ENCODE measurements around the gene NFE2L3.

NFE2L3 gene

DNA sequence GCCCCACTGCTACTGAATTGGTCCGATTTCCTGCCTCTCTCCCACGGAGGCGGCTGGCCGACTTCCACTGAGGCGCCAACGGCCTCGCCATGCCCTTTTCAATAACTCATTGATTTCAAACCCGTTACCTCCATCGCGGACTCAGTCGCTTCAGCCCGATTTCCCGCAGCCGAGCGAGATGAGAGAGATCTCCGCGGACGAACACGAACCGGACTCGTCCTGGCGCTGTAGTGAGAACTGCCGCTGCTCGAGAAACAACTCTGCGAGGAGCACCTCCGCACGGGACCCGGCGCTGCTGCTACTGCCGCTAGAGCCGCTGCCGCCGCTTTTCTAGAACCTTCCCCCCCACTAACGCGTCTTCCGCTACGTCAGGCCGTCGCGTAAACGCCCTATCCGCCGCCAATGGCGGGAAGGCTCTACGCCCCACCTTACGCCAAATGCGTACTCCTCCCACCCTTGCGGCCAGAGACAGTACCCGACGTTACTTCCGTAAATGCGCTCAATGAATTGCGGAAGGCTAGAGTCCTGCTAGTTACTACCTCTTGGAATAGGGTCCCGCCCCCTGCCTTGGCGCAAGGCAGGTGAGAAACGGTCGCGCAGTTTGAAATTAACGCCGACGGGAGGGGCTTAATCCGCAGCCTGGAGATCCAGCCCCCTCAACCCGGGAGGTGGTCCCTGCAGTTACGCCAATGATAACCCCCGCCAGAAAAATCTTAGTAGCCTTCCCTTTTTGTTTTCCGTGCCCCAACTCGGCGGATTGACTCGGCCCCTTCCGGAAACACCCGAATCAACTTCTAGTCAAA is 48.6 kb downstream of the NFE2L3 start, which contains the start of gene HNRNPA2B1:
Gene HNRNPA2B1 (minus strand): TSS at position 303 of the 803 bp plus-strand sequence. CDS start 169 bp downstream, at position 134.
- DNase-seq, result peak; percentile 99

DNA sequence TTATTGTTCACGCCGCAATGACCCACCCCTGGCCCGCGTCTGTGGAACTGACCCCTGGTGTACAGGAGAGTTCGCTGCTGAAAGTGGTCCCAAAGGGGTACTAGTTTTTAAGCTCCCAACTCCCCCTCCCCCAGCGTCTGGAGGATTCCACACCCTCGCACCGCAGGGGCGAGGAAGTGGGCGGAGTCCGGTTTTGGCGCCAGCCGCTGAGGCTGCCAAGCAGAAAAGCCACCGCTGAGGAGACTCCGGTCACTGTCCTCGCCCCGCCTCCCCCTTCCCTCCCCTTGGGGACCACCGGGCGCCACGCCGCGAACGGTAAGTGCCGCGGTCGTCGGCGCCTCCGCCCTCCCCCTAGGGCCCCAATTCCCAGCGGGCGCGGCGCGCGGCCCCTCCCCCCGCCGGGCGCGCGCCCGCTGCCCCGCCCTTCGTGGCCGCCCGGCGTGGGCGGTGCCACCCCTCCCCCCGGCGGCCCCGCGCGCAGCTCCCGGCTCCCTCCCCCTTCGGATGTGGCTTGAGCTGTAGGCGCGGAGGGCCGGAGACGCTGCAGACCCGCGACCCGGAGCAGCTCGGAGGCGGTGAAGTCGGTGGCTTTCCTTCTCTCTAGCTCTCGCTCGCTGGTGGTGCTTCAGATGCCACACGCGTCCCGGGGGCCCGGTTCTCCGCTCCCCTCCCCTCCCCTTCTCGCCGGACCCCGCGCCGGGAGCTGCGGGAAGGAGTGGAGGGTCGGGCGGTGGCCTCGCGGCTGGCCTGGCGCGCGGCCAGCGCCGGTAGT is 49.4 kb downstream of the NFE2L3 start, which contains the start of gene CBX3:
Gene CBX3 (plus strand): TSS at position 499 of the 772 bp plus-strand sequence. CDS start 1,254 bp downstream, outside the sequence.
- peak; percentile 95 for DNase-seq

DNA sequence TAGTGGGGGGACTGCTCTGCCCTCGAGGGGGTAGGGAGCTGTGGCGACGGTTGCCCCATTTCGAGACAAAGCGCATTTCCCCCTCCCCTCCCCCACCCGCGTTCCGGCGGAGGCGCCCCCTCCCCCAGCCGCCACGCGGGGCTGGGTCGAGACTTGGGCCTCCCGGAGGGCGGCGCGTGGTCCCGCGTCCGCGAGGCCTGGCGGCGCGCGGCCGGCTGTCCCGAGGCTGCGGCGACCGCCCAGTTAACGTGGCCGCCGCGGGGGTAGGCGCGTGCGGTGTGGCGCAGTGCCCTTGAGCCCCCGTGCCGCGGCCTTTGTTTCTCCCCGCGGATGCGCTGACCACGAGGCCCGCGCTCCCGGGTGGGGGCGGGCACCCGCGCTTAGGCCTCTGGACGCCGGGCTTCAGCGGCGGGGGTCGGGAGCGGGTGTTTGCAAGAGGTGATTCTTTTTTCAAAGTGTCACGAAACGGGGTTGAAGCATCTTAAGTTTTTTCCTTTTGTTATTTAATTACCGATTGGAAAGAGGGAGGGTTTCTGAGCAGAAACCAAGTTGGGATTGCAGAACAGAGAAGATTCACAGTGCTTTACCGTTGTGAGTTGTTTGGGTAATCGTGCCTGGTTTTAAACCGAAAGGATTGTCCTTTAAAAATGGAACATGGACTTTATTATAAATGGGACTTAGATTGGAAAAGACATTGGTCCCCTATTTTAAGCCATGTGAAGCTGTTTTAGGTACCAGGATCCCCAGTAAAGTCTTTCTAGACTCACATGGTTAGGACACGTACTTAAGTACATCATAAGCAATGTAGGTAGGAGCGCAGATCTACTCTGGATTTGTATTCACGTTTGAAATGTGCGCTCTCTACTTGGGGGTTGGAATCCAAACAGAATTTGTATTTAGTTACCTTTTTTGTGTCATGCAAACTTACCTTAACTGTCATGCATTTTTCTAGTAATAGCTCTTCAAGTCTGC is 50.3 kb downstream of the NFE2L3 start:
- peak; percentile 62 for DNase-seq

DNA sequence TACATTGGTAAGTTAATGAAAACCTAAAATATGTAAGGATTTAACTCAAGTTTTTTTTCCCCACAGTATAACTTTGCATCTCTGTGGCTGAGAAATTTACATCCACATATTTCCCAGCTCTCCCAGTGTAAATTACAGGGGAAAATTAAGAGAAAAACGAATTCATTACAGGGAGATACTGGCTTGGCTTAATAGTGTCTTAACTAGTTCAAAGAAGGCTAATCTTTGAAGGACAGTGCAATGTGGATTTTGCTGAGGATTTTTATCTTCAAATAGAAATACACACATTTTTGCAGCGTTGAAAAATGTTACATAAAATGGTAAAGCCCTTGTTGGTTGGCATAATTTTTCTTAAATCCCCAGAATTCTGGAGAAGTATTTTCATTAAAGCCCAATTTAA is 51.0 kb downstream of the NFE2L3 start:
- DNase-seq, result no peak

DNA sequence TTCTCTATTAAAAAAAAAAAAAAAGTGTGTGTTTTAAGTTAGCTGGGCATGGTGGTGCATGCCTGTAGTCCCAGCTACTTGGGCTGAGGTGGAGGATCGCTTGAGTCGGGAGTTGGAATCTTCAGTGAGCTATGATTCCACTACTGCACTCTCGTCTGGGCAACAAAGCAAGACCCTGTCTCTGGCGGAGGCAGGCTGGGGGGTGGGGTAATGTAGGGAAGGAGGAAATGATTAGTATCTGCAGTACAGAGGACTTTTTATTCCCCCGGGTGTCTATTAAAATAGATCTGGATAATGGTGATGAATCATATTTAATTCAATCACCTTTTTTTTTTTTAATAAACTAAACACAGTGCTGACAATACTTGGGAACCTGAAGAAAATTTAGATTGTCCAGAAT is 56.0 kb downstream of the NFE2L3 start:
- DNase-seq, result no peak

DNA sequence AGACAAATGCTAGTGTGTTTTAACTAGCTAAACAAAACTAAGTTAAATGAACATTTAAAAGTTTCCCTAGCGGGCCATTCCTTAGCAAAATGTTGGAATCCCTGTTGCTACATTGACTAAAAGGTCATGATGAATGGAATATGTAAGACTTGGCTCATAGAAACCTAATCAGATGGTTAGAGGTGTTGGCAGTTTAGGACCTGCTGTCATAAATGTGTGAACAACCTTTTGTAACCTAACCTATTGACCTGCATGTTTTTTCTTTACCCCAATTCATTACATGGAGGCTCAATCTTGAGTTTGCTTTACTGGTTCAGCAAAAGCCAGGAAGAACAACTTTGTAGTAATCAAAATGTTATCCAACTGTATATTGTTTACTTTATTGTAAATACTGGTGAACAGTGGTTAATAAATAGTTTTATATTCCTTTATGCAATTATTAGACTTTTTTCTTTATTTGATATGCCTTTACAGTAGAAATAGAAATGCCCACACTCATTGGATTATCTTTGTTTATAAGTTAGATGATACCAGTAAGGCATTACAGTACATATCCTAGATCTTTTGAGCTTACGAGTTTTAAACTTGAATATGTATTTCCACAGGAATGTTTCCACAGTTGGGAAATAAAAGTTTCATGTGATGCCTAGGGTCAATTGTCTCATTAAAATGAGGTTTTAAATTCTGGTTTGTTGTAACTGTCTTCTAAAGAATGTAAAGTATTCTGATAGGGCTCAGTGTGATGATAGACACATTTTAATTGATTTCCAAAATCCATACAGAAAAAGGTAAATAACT is 61.1 kb downstream of the NFE2L3 start:
- no peak for DNase-seq

DNA sequence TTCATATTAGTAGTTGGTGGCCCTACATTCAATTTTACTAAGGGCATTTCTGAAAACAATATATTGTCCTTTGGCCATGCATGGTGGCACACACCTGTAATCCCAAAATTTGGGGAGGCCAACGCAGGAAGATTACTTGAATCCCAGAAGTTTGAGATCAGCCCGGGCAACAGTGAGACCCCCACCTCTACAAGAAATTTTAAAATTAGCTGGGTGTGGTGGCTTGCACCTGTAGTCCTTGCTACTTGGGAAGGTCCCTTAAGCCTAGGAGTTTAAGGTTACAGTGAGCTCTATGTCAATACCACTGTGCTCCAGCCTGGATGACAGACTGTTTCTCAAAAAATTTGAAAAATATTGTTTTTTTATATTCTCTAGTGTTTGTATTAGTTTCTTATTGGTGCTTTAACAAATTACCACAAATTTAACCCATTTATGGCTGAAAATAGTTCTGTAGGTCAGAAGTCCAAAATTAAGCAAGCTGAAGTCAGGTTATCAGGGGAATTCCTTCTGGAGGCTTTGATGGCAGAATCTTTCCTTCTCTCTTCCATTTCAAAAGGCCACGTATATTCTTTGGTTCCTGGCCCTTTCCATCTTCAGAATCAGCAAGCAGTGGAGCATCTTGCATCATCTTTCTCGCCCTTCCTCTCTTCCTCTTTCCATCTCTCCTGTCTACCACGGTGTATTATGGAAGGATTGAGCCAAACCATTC is 62.0 kb downstream of the NFE2L3 start:
- DNase-seq, result no peak

DNA sequence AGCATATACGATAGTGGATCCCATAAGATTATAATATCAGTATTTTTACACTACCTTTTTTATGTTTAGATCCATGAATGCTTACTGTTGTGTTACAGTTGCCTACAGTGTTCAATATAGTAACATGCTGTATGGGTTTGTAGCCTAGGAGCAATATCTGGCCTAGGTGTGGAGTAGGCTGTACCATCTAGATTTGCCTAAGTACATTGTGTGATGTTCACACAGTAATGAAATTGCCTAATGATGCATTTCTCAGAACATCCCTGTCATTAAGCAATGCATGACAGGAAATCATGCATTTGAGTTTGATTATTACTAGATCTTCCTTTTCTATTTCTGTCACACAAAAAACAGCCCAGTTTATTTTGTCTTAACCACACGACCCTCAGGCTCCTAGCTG is 64.1 kb downstream of the NFE2L3 start:
- no peak for DNase-seq

DNA sequence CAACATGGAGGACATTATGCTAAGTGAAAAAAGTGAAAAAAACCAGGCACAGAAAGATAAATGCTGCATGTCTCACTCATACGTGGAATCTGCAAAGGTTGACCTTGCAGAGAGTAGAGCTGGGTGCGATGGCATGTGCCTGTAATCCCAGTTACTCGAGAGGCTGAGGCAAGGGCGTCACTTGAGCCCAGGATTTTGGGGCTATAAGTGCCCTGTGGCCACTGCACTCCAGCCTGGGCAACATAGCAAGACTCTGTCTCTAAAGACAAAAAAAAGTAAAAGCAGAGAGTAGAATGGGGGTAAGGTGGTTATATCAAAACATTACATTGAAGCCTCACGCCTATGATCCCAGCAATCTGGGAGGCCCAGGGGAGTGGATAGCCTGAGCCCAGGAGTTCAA is 72.4 kb downstream of the NFE2L3 start:
- DNase-seq, result no peak

DNA sequence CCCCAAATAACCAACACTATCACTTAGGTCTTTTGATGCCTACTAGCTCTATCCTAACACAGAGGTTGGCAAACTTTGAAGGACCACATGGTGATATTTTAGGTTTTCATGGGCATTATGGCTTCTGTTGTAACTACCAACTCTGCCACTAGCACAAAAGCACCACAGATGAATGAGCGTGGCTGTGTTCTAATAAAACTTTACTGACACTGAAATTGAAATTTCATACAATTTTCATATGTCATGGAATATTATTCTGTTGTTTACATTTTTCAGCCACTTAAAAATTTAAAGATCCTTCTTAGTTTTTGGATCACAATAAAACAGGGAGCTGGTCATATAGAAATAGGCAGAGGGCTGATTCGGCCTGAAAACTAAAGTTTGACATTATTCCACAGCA is 76.0 kb downstream of the NFE2L3 start:
- DNase-seq, result no peak

DNA sequence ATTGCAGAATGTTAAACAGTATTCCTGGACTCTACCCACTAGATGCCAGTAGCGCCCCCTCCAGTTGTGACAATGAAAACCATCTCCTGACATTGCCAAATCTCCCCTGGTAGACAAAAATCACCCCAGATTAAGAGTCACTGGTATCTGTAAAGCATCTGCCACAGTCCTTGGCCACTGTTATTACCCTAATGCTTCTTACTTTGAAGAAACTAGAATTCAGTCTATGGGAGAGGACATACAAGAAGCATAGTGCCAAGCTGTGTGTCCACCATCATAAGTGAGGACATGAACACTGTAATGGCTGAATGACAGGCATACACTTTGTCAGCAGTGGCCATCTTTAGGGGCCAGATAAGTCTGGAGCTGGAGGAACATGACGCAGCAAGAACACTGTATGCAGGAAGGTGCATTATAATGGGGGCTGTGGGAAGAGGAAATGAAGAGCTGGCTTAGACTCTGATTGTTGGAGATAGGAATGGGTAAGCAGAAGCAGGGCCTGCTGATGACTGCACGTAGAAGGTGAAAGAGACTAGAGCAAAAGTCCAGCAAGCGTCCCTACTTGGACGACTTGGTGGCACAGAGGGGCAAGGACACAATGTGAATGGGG is 82.0 kb downstream of the NFE2L3 start:
- no peak for DNase-seq

All from stimulated activated CD8-positive, alpha-beta memory T cell treated with anti-CD3 and anti-CD28 coated beads, Interleukin-4, amount 100 ng/mL, for 48 hours (primary cell).